ENCODE results near the gene PROCA1. TPM values are rescaled to one million over a fixed set of nuclear protein-coding genes. Genes with fewer than 3 reads are reported as not detected.

The PROCA1 gene
- total RNA-seq, 4 donors from 2014 or later, result 1.7 to 3.5 (median 3.1) TPM; not detected in 1

- H3K9me3 ChIP-seq, result no peaks in the 10 kb centered on the region
- TF ChIP-seq CTCF (IDR thresholded peaks at IDR 0.05) (no peak), POLR2A (IDR thresholded peaks at IDR 0.05) (no peak)
- no peaks in the 10 kb centered on the region for H3K4me1 ChIP-seq
- H3K36me3 ChIP-seq, result peaks cover 0 to 100% (median 3%) of the 10 kb centered on the region in 3 donors
- DNase-seq, result no peak
- H3K27ac ChIP-seq, result no peak overlapping the region
- H3K4me3 ChIP-seq, result no peak overlapping the region
- H3K27me3 ChIP-seq, result no peaks in the 10 kb centered on the region
Observed at GRCh38 chr17:28688481-28688880, 23.2 kb downstream of the PROCA1 start.

DNA sequence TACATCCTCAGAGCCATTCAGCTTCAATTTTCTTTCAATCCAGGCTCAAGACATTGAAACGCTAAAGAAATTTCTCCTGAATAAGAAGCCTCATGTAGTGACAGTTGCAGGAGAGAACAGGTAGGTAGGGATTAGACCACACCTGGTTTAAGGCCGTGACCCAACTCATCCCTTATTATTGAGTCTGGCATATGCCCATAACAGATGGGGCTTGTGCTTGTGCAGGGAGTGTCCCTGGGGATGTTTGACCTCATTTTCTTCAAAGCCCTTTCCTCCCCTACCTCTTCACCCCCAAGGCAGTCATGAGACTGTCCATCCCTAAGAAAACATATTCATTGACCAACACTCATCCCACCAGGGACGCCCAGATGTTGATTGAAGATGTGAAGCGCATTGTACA, 25.4 kb downstream of the PROCA1 start:
- no peaks in the 10 kb centered on the region for H3K9me3 ChIP-seq
- H3K27me3 ChIP-seq, result no peaks in the 10 kb centered on the region
- TF ChIP-seq POLR2A (IDR thresholded peaks at IDR 0.05), result no peak
- no peak for TF ChIP-seq CTCF (IDR thresholded peaks at IDR 0.05)
- no peaks in the 10 kb centered on the region for H3K4me1 ChIP-seq
- H3K27ac ChIP-seq, result no peak overlapping the region
- H3K4me3 ChIP-seq, result no peak overlapping the region
- no peak for DNase-seq
- H3K36me3 ChIP-seq, result peaks cover 0 to 100% (median 3%) of the 10 kb centered on the region in 3 donors

DNA sequence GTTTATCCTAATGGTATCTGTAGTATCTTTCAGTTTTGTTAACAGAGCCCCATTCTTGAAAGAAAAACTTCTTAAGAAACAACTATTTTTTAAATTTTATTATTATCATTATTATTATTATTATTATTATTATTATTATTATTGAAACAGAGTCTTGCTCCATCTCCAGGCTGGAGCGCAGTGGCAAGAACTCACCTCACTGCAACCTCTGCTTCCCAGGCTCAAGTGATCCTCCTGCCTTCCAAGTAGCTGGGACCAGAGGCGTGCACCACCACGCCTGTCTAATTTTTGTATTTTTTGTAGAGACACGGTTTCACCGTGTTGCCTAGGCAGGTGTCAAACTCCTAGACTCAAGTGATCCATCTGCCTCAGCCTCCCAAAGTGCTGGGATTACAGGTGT, 26.3 kb downstream of the PROCA1 start:
- no peak overlapping the region for H3K4me3 ChIP-seq
- H3K36me3 ChIP-seq, result peaks cover 0 to 99% (median 3%) of the 10 kb centered on the region in 3 donors
- peak in 1 of 3 donors; percentile 21 for DNase-seq
- H3K4me1 ChIP-seq, result no peaks in the 10 kb centered on the region
- TF ChIP-seq CTCF (IDR thresholded peaks at IDR 0.05), result no peak
- no peak for TF ChIP-seq POLR2A (IDR thresholded peaks at IDR 0.05)
- no peaks in the 10 kb centered on the region for H3K9me3 ChIP-seq
- no peak overlapping the region for H3K27ac ChIP-seq
- H3K27me3 ChIP-seq, result no peaks in the 10 kb centered on the region

GRCh38 chr17:28684963-28685362, 26.7 kb downstream of the PROCA1 start:
- peak in 2 of 3 donors; percentile 48 to 75 for DNase-seq
- peaks cover 0 to 99% (median 3%) of the 10 kb centered on the region in 3 donors for H3K36me3 ChIP-seq
- TF ChIP-seq POLR2A (IDR thresholded peaks at IDR 0.05) (no peak), CTCF (IDR thresholded peaks at IDR 0.05) (peak in 4 of 6 experiments; percentile 10 to 69 (median 60))

DNA sequence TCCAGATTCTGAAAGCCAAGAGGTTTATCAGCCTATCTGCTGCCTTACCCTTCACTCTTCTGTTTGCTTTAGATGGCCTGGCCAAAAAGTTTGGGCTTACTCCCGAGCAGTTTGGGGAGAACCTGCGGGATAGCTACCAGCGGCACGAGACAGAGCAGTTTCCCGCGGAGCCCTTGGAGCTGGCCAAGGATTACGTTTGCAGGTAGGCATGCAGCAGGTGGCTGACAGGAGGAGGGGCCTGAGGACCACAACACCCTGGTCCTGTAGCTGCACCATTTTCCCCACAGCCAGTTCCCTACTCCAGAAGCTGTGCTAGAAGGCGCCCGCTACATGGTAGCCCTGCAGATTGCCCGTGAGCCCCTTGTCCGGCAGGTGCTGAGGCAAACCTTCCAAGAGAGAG, 29.0 kb downstream of the PROCA1 start:
- TF ChIP-seq POLR2A (IDR thresholded peaks at IDR 0.05), result no peak
- no peak for TF ChIP-seq CTCF (IDR thresholded peaks at IDR 0.05)
- Histone ChIP-seq H3K9me3 (no peaks in the 10 kb centered on the region), H3K4me3 (no peak overlapping the region), H3K27me3 (no peaks in the 10 kb centered on the region), H3K4me1 (no peaks in the 10 kb centered on the region), H3K36me3 (peaks cover 0 to 99% (median 8%) of the 10 kb centered on the region in 3 donors), H3K27ac (no peak overlapping the region)
- DNase-seq, result peak in 1 of 3 donors; percentile 42

More at GRCh38 chr17:28684963-28685362, 26.7 kb downstream of the PROCA1 start:
- H3K4me1 ChIP-seq, result no peaks in the 10 kb centered on the region
- H3K27ac ChIP-seq, result no peak overlapping the region
- no peaks in the 10 kb centered on the region for H3K27me3 ChIP-seq
- H3K4me3 ChIP-seq, result no peak overlapping the region
- H3K9me3 ChIP-seq, result no peaks in the 10 kb centered on the region

- no peaks in the 10 kb centered on the region for H3K9me3 ChIP-seq
- peaks cover 0 to 99% (median 8%) of the 10 kb centered on the region in 3 donors for H3K36me3 ChIP-seq
- peak in 1 of 3 donors; percentile 53 for DNase-seq
- no peaks in the 10 kb centered on the region for H3K4me1 ChIP-seq
- TF ChIP-seq POLR2A (IDR thresholded peaks at IDR 0.05) (no peak), CTCF (IDR thresholded peaks at IDR 0.05) (peak in 4 of 6 experiments; percentile 21 to 62 (median 56))
- H3K27me3 ChIP-seq, result no peaks in the 10 kb centered on the region
- H3K4me3 ChIP-seq, result no peak overlapping the region
- no peak overlapping the region for H3K27ac ChIP-seq
Observed at GRCh38 chr17:28675980-28676379, 35.7 kb downstream of the PROCA1 start.
